SW 1271 (cell line): Measurements from ENCODE around the gene POLA1.

Source experiments
- DNase-seq, 2 experiments: peaks; one replicate each; lab custom pipeline; 2025; lab: John Stamatoyannopoulos, UW

The POLA1 gene

DNA sequence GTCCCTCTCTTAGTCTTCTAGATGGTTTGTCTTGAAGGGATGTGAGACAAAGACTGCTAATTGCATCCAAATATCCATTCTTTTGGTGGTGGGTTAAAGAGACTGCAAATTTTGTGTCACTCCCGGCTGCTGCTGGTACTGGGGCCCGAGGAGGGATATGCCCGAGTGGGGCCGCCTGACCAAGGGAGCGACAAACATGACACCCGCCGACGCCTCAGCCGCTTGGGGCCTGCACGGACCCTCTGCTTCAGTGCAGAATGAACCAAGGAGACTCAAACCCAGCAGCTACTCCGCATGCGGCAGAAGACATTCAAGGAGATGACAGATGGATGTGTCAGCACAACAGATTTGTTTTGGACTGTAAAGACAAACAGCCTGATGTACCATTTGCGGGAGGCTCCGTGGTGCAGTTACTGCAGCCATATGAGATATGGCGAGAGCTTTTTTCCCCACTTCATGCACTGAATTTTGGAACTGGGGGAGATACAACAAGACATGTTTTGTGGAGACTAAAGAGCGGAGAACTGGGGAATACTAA, 335.6 kb downstream of the POLA1 start:
- DNase-seq: no peak

DNA sequence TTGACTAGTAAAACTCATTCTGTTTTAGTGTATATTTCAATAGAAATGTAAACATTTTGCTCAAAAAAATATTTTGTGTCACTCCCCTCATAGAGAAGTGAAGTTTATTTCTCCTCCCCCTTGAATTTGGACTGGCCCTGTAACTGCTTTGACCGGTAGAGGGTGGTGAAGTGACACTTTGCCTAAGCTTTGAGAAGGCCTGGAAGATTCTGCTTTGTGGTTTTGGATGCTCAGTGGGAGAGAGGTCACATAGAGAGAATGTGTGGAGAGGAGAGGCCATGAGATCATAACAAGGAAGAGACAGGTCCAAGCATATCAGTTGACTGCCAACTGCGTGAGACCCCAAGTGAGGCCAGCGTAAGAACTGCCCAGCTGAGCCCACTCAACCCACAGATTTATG, 341.2 kb downstream of the POLA1 start:
- no peak for DNase-seq

DNA sequence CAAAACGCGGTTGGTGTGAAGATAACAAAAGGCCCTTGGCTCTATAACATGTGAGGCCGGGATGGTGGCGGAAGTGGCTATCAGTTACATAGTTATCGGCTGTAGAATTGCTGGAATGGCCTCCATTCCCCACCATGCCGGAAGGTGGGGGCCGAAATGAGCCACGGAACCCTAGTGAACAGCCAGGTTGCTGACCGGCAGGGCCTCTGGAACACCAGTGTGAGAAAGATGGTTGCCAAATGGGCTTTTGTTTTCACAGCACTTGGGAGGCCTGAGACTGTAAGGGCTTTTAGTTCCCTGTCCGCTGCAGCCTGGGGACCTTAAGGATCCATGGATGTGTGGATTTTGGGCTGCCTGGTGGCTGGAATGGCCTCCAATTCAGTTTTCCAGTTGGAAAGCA, 345.3 kb downstream of the POLA1 start:
- DNase-seq: no peak

DNA sequence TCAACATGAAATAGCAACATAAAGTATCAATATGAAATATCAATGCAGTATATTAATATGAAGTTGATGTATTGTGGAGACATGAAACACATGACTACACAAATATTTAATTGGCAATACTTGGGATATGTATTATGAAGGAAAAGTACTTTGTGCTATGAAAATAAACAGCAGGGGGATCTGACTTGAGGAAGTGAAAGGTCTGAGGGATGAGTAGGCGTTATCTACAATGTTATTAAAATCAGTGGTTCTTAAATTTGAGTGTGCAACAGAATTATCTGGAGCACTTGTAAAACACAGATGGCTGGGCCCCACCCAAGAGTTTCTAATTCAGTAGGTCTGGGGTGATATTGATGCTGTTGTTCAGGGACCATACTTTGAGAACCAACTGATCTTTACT, 349.5 kb downstream of the POLA1 start:
- DNase-seq: no peak
